ENCODE data around the gene ARHGEF10L. TPM values are rescaled to one million over a fixed set of nuclear protein-coding genes. Genes with fewer than 3 reads are reported as not detected.
A peak's percentile ranks its signal among the peaks of the same experiment; 100 is the strongest.

Gene ARHGEF10L
- total RNA-seq, 2 experiments from 2014 or later: not detected

GRCh38 chr1:17579951-17580939 lies 40.7 kb downstream of the ARHGEF10L start:
- Mint-ChIP-seq H3K4me3 (no peak overlapping the region), H3K36me3 (ENCODE audit: low read depth) (no peaks in the 10 kb centered on the region), H3K9me3 (ENCODE audit: insufficient read depth) (no peaks in the 10 kb centered on the region), H3K4me1 (ENCODE audit: low read depth) (peaks cover 7% of the 10 kb centered on the region), H3K27me3 (ENCODE audit: low read depth) (peaks cover 2% of the 10 kb centered on the region), H3K27ac (no peak overlapping the region)
- DNase-seq: no peak
- ChIA-PET CTCF (no interaction called here), POLR2A (no interaction called here)
- ATAC-seq: no peak

GRCh38 chr1:17581389-17582123 lies 42.1 kb downstream of the ARHGEF10L start:
- peak; percentile 40 for DNase-seq
- ChIA-PET CTCF (interaction anchor here (0.6 kb wide), 1 partner anchor 103 kb away, joined by 3 read pairs; no protein-coding TSS in a partner anchor), POLR2A (no interaction called here)
- peaks cover 2% of the 10 kb centered on the region for H3K27me3 Mint-ChIP-seq (ENCODE audit: low read depth)
- H3K9me3 Mint-ChIP-seq (ENCODE audit: insufficient read depth): no peaks in the 10 kb centered on the region
- ATAC-seq: peak; percentile 68
- H3K36me3 Mint-ChIP-seq (ENCODE audit: low read depth): no peaks in the 10 kb centered on the region
- no peak overlapping the region for H3K27ac Mint-ChIP-seq
- H3K4me1 Mint-ChIP-seq (ENCODE audit: low read depth): peaks cover 7% of the 10 kb centered on the region
- no peak overlapping the region for H3K4me3 Mint-ChIP-seq

GRCh38 chr1:17582124-17582774 lies 42.8 kb downstream of the ARHGEF10L start:
- no peak for DNase-seq
- Mint-ChIP-seq H3K9me3 (ENCODE audit: insufficient read depth) (no peaks in the 10 kb centered on the region), H3K27me3 (ENCODE audit: low read depth) (peaks cover 2% of the 10 kb centered on the region), H3K36me3 (ENCODE audit: low read depth) (no peaks in the 10 kb centered on the region), H3K4me1 (ENCODE audit: low read depth) (peaks cover 7% of the 10 kb centered on the region), H3K27ac (peak overlapping the region; percentile 43), H3K4me3 (no peak overlapping the region)
- CTCF ChIA-PET: interaction anchor here (1.0 to 1.4 kb wide), 2 partner anchors 25 to 80 kb away, joined by 4 read pairs; no protein-coding TSS in a partner anchor
- ATAC-seq: no peak
- POLR2A ChIA-PET: no interaction called here

GRCh38 chr1:17584539-17584938 lies 45.0 kb downstream of the ARHGEF10L start:
- ChIA-PET POLR2A (no interaction called here), CTCF (no interaction called here)
- Mint-ChIP-seq H3K27me3 (ENCODE audit: low read depth) (no peaks in the 10 kb centered on the region), H3K4me1 (ENCODE audit: low read depth) (peaks cover 7% of the 10 kb centered on the region), H3K4me3 (no peak overlapping the region), H3K9me3 (ENCODE audit: insufficient read depth) (no peaks in the 10 kb centered on the region), H3K36me3 (ENCODE audit: low read depth) (no peaks in the 10 kb centered on the region), H3K27ac (no peak overlapping the region)
- DNase-seq (no peak), ATAC-seq (no peak)

GRCh38 chr1:17585266-17585987 lies 45.9 kb downstream of the ARHGEF10L start:
- CTCF ChIA-PET: no interaction called here
- Mint-ChIP-seq H3K4me1 (ENCODE audit: low read depth) (peaks cover 7% of the 10 kb centered on the region), H3K4me3 (no peak overlapping the region), H3K27ac (no peak overlapping the region), H3K27me3 (ENCODE audit: low read depth) (no peaks in the 10 kb centered on the region), H3K36me3 (ENCODE audit: low read depth) (no peaks in the 10 kb centered on the region), H3K9me3 (ENCODE audit: insufficient read depth) (no peaks in the 10 kb centered on the region)
- POLR2A ChIA-PET: no interaction called here
- ATAC-seq (no peak), DNase-seq (no peak)

- ChIA-PET POLR2A (no interaction called here), CTCF (no interaction called here)
- H3K27me3 Mint-ChIP-seq (ENCODE audit: low read depth): no peaks in the 10 kb centered on the region
- ATAC-seq: no peak
- H3K4me3 Mint-ChIP-seq: no peak overlapping the region
- peaks cover 2% of the 10 kb centered on the region for H3K4me1 Mint-ChIP-seq (ENCODE audit: low read depth)
- H3K27ac Mint-ChIP-seq: no peak overlapping the region
- H3K9me3 Mint-ChIP-seq (ENCODE audit: insufficient read depth): no peaks in the 10 kb centered on the region
- H3K36me3 Mint-ChIP-seq (ENCODE audit: low read depth): no peaks in the 10 kb centered on the region
- DNase-seq: no peak
These were observed 46.9 kb downstream of the ARHGEF10L start for GRCh38 chr1:17586172-17586964.

GRCh38 chr1:17587693-17588047 lies 48.2 kb downstream of the ARHGEF10L start:
- no peak for ATAC-seq
- H3K4me1 Mint-ChIP-seq (ENCODE audit: low read depth): no peaks in the 10 kb centered on the region
- no peak for DNase-seq
- no peaks in the 10 kb centered on the region for H3K36me3 Mint-ChIP-seq (ENCODE audit: low read depth)
- CTCF ChIA-PET: no interaction called here
- no peaks in the 10 kb centered on the region for H3K9me3 Mint-ChIP-seq (ENCODE audit: insufficient read depth)
- no peak overlapping the region for H3K4me3 Mint-ChIP-seq
- POLR2A ChIA-PET: no interaction called here
- no peak overlapping the region for H3K27ac Mint-ChIP-seq
- no peaks in the 10 kb centered on the region for H3K27me3 Mint-ChIP-seq (ENCODE audit: low read depth)

GRCh38 chr1:17588048-17588871 lies 48.8 kb downstream of the ARHGEF10L start:
- H3K9me3 Mint-ChIP-seq (ENCODE audit: insufficient read depth): no peaks in the 10 kb centered on the region
- CTCF ChIA-PET: no interaction called here
- ATAC-seq: no peak

GRCh38 chr1:17591814-17592430 lies 52.4 kb downstream of the ARHGEF10L start:
- no peaks in the 10 kb centered on the region for H3K9me3 Mint-ChIP-seq (ENCODE audit: insufficient read depth)

More at GRCh38 chr1:17588048-17588871, 48.8 kb downstream of the ARHGEF10L start:
- DNase-seq: no peak
- H3K4me3 Mint-ChIP-seq: no peak overlapping the region
- no peaks in the 10 kb centered on the region for H3K27me3 Mint-ChIP-seq (ENCODE audit: low read depth)
- POLR2A ChIA-PET: no interaction called here
- H3K36me3 Mint-ChIP-seq (ENCODE audit: low read depth): no peaks in the 10 kb centered on the region
- H3K27ac Mint-ChIP-seq: no peak overlapping the region
- H3K4me1 Mint-ChIP-seq (ENCODE audit: low read depth): no peaks in the 10 kb centered on the region

GRCh38 chr1:17594026-17594425 lies 54.5 kb downstream of the ARHGEF10L start:
- DNase-seq: no peak
- CTCF ChIA-PET: interaction anchor here (1.0 kb wide), 1 partner anchor 92 kb away, joined by 4 read pairs; no protein-coding TSS in a partner anchor
- H3K27ac Mint-ChIP-seq: no peak overlapping the region
- H3K36me3 Mint-ChIP-seq (ENCODE audit: low read depth): no peaks in the 10 kb centered on the region
- H3K4me3 Mint-ChIP-seq: no peak overlapping the region
- no peaks in the 10 kb centered on the region for H3K27me3 Mint-ChIP-seq (ENCODE audit: low read depth)
- no peaks in the 10 kb centered on the region for H3K9me3 Mint-ChIP-seq (ENCODE audit: insufficient read depth)
- no peaks in the 10 kb centered on the region for H3K4me1 Mint-ChIP-seq (ENCODE audit: low read depth)
- POLR2A ChIA-PET: no interaction called here
- ATAC-seq: no peak

More at GRCh38 chr1:17591814-17592430, 52.4 kb downstream of the ARHGEF10L start:
- POLR2A ChIA-PET: no interaction called here
- ATAC-seq (no peak), DNase-seq (no peak)
- Mint-ChIP-seq H3K36me3 (ENCODE audit: low read depth) (no peaks in the 10 kb centered on the region), H3K27me3 (ENCODE audit: low read depth) (no peaks in the 10 kb centered on the region), H3K4me3 (no peak overlapping the region), H3K27ac (no peak overlapping the region), H3K4me1 (ENCODE audit: low read depth) (no peaks in the 10 kb centered on the region)
- CTCF ChIA-PET: no interaction called here
